ENCODE results near the gene HYDIN. TPM values are rescaled to one million over a fixed set of nuclear protein-coding genes. Genes with fewer than 3 reads are reported as not detected.
A peak's percentile ranks its signal among the peaks of the same experiment; 100 is the strongest.
"Not testable (repeated sequence)": the region's sequence is repeated elsewhere in the genome, so short reads cannot be mapped to it uniquely, and the experiment has no call there.

Gene HYDIN
- total RNA-seq, 2 donors from 2014 or later, result 5.6 to 6.7 TPM

GRCh38 chr16:70999735-71000134, 230.8 kb downstream of the HYDIN start:
- 0% methylated on average over 2 of the region's 2 CpGs for WGBS, 2 donors
- DNase-seq, result peak; percentile 12 to 51 (median 21)
- H3K27me3 ChIP-seq; H3K36me3 ChIP-seq (replicated peaks in 1 of 2; ENCODE audit: insufficient read depth in 1 of 2, low read depth in 2 of 2); intact Hi-C loops (cut with DNase I); H3K4me1 ChIP-seq; H3K4me3 ChIP-seq; H3K9me3 ChIP-seq; H3K27ac ChIP-seq: not testable (repeated sequence)
- TF ChIP-seq, protein P1, sequence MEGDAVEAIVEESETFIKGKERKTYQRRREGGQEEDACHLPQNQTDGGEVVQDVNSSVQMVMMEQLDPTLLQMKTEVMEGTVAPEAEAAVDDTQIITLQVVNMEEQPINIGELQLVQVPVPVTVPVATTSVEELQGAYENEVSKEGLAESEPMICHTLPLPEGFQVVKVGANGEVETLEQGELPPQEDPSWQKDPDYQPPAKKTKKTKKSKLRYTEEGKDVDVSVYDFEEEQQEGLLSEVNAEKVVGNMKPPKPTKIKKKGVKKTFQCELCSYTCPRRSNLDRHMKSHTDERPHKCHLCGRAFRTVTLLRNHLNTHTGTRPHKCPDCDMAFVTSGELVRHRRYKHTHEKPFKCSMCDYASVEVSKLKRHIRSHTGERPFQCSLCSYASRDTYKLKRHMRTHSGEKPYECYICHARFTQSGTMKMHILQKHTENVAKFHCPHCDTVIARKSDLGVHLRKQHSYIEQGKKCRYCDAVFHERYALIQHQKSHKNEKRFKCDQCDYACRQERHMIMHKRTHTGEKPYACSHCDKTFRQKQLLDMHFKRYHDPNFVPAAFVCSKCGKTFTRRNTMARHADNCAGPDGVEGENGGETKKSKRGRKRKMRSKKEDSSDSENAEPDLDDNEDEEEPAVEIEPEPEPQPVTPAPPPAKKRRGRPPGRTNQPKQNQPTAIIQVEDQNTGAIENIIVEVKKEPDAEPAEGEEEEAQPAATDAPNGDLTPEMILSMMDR (IDR thresholded peaks at IDR 0.05), result peak in 1 of 7 experiments; percentile 31
- peak; percentile 69 for ATAC-seq

DNA sequence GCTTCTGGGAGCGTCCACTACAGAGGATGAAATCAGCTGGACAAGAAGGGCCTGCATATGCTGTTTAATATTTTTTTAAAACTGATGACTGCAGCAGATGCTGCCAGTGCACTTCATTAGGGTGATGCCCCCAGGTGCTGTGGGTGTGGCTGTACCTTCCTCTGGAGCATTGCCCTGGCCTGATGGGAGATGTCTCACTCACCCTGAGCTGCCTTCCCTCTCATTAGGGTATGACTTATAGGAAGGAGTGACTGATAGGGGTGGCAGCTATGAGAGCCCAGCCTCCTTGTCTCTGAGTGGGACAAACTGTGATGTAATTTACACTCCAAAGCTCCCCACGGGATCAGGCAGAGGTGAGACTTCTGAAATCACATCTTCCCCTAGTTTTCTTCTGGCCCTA, 234.7 kb downstream of the HYDIN start:
- H3K27me3 ChIP-seq; intact Hi-C loops (cut with DNase I); H3K27ac ChIP-seq; H3K4me3 ChIP-seq; H3K4me1 ChIP-seq; DNase-seq; H3K36me3 ChIP-seq (replicated peaks in 1 of 2; ENCODE audit: insufficient read depth in 1 of 2, low read depth in 2 of 2); H3K9me3 ChIP-seq; ATAC-seq: not testable (repeated sequence)
- 49 to 58% methylated on average over 1 to 2 of the region's 2 CpGs for WGBS, 2 donors

- 75 to 100% methylated on average over 1 to 2 of the region's 4 CpGs for WGBS, 2 donors
These were observed 238.0 kb downstream of the HYDIN start for GRCh38 chr16:70992511-70992910.

GRCh38 chr16:70987019-70987715, 243.4 kb downstream of the HYDIN start:
- H3K9me3 ChIP-seq; DNase-seq; ATAC-seq; H3K36me3 ChIP-seq (replicated peaks in 1 of 2; ENCODE audit: insufficient read depth in 1 of 2, low read depth in 2 of 2); H3K27me3 ChIP-seq; intact Hi-C loops (cut with DNase I); H3K27ac ChIP-seq; H3K4me1 ChIP-seq; H3K4me3 ChIP-seq: not testable (repeated sequence)
- 49 to 63% methylated on average over 5 of the region's 9 CpGs for WGBS, 2 donors

More at GRCh38 chr16:70992511-70992910, 238.0 kb downstream of the HYDIN start:
- DNase-seq; H3K27me3 ChIP-seq; intact Hi-C loops (cut with DNase I); H3K27ac ChIP-seq; ATAC-seq; H3K4me1 ChIP-seq; H3K36me3 ChIP-seq (replicated peaks in 1 of 2; ENCODE audit: insufficient read depth in 1 of 2, low read depth in 2 of 2); H3K4me3 ChIP-seq; H3K9me3 ChIP-seq: not testable (repeated sequence)

DNA sequence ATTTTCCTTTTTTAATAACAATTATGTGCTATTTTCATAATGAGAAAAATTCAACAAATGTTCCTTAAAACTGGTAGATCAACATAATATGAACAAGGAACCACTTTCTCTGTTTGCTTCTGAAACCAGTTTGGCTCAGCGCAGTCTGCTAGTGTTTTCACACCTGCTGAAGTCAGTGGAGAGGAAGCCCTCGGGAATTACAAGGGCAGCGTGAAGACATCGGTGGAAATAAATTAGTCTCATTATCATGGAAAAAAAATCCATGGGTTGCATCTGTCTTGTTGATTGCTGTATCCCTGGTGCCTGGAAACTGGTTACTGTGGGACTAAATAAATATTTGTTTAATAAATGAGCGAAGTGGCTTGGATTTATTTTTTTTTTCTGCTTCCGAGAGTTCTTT, 245.8 kb downstream of the HYDIN start:
- intact Hi-C loops (cut with DNase I); H3K27ac ChIP-seq; H3K4me3 ChIP-seq; H3K4me1 ChIP-seq; H3K9me3 ChIP-seq; DNase-seq; ATAC-seq; H3K36me3 ChIP-seq (replicated peaks in 1 of 2; ENCODE audit: insufficient read depth in 1 of 2, low read depth in 2 of 2); H3K27me3 ChIP-seq: not testable (repeated sequence)
- 19 to 22% methylated on average over 5 of the region's 6 CpGs for WGBS, 2 donors

GRCh38 chr16:70968332-70968731, 262.2 kb downstream of the HYDIN start:
- ATAC-seq; H3K9me3 ChIP-seq; H3K27me3 ChIP-seq; intact Hi-C loops (cut with DNase I); H3K4me3 ChIP-seq; DNase-seq; H3K4me1 ChIP-seq; H3K27ac ChIP-seq; H3K36me3 ChIP-seq (replicated peaks in 1 of 2; ENCODE audit: insufficient read depth in 1 of 2, low read depth in 2 of 2): not testable (repeated sequence)
- 40% methylated on average over 1 of the region's 3 CpGs; no CpG with 5 or more reads in 1 of the 2 donors for WGBS, 2 donors

DNA sequence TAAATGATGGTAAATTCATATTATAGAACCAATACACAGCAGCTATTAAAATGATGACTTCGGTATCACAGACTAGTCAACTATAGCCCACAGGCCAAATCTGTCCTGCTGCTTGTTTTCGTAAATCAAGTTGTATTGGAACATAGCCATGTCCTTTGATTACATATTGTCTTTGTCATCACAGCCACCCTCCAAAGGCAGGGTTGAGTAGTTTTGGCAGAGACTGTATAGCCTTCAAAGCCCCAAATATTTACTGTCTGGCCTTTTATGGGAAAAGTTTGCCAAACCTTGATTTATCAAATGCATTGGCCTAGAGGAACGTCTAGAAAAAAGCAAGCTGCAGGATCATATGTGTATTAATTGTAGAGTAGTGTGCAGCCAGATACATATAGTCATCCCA, 270.4 kb downstream of the HYDIN start:
- DNase-seq; H3K27ac ChIP-seq; ATAC-seq; H3K9me3 ChIP-seq; intact Hi-C loops (cut with DNase I); H3K4me3 ChIP-seq; H3K4me1 ChIP-seq; H3K27me3 ChIP-seq; H3K36me3 ChIP-seq (replicated peaks in 1 of 2; ENCODE audit: insufficient read depth in 1 of 2, low read depth in 2 of 2): not testable (repeated sequence)
- 70% methylated on average over 2 of the region's 3 CpGs; no CpG with 5 or more reads in 1 of the 2 donors for WGBS, 2 donors

GRCh38 chr16:70954922-70955321, 275.6 kb downstream of the HYDIN start:
- DNase-seq; H3K27me3 ChIP-seq; H3K4me1 ChIP-seq; H3K4me3 ChIP-seq; ATAC-seq; H3K27ac ChIP-seq; H3K36me3 ChIP-seq (replicated peaks in 1 of 2; ENCODE audit: insufficient read depth in 1 of 2, low read depth in 2 of 2); H3K9me3 ChIP-seq; intact Hi-C loops (cut with DNase I): not testable (repeated sequence)
- WGBS, 2 donors, result 60% methylated on average over 1 to 3 of the region's 4 CpGs

DNA sequence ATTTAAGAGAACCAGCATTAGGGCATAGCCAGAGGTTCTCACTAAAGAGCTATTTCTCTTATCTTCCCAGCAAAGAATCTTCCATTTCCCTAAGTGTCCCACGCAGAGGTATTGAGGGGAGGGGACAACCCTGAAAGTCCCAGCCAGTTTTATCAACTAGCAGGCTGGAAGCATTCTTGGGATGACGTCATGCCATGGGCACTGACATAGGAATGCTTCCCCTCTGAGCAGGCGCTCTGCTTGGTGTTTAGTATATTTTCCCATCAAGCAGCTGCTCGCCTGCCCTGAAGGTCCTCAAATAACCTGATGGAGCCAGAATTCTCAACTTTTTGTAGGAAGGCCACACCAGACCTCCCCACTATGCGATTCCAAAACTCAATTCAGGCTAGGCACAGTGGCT, 276.7 kb downstream of the HYDIN start:
- DNase-seq; H3K27ac ChIP-seq; H3K9me3 ChIP-seq; H3K36me3 ChIP-seq (replicated peaks in 1 of 2; ENCODE audit: insufficient read depth in 1 of 2, low read depth in 2 of 2); H3K27me3 ChIP-seq; H3K4me1 ChIP-seq; H3K4me3 ChIP-seq; intact Hi-C loops (cut with DNase I): not testable (repeated sequence)
- no CpG with 5 or more reads among the region's 5 CpGs for WGBS, 2 donors
- peak; percentile 42 for ATAC-seq

- H3K27ac ChIP-seq; ATAC-seq; intact Hi-C loops (cut with DNase I); H3K9me3 ChIP-seq; H3K4me1 ChIP-seq; H3K27me3 ChIP-seq; H3K4me3 ChIP-seq; H3K36me3 ChIP-seq (replicated peaks in 1 of 2; ENCODE audit: insufficient read depth in 1 of 2, low read depth in 2 of 2); DNase-seq: not testable (repeated sequence)
- 59 to 61% methylated on average over 10 to 14 of the region's 15 CpGs for WGBS, 2 donors
These were observed 287.0 kb downstream of the HYDIN start for GRCh38 chr16:70943551-70943950.

DNA sequence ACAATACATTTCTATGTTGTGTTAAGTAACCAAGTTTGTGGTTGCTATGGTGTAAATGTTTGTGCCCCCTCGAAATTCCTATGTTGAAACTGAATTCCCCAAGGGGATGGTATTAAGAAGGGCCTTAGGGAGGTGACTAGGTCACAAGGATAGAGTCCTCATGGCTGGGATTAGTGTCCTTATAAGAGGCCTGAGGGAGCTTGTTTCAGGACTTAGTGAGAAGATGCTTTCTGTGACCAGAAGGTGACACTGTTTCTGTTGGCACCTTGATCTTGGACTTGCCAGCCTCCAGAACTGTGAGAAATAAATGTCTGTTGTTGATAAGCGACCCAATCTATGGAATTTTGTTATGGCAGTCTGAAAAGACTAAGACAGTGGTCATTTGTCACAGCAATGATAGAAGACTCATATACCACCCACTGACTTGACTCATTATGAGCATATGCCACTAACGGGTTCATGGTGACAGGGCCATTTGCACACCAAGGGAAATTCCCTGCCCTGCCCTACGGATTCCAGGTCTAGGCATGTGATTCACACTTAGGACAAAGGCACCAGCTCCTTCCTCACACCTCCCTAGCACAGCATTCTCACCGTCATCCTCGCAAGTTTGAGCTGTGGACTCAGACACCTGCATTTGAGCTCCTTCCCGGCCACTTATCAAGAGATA, 290.7 kb downstream of the HYDIN start:
- H3K4me1 ChIP-seq; intact Hi-C loops (cut with DNase I); ATAC-seq; H3K9me3 ChIP-seq; H3K36me3 ChIP-seq (replicated peaks in 1 of 2; ENCODE audit: insufficient read depth in 1 of 2, low read depth in 2 of 2); H3K27ac ChIP-seq; DNase-seq; H3K27me3 ChIP-seq; H3K4me3 ChIP-seq: not testable (repeated sequence)
- 0 to 49% methylated on average over 1 to 3 of the region's 7 CpGs for WGBS, 2 donors
